ENCODE measurements around the gene PPP1R37. TPM values are rescaled to one million over a fixed set of nuclear protein-coding genes. Genes with fewer than 3 reads are reported as not detected.

PPP1R37 gene
- total and polyA plus RNA-seq, 2 donors (not counting 3 experiments of a cell fraction or from before 2014, with no cell fraction given) = 16.2 to 27.1 TPM

GRCh38 chr19:45145270-45146189, 52.6 kb downstream of the PPP1R37 start:
- ChIA-PET CTCF (no interaction called here), POLR2A (no interaction called here)
- DNase-seq (ENCODE audit: low read depth, low spot score) = no peak
- dilution Hi-C loops (cut with MboI; ENCODE audit: extremely low pct_ligation_motif_present, low sequenced_read_pairs) (no loop called here), intact Hi-C loops (cut with micrococcal nuclease) (no loop called here)
- no peaks in the 10 kb centered on the region for H4K20me1 ChIP-seq (replicated peaks; ENCODE audit: control insufficient read depth, extremely low read depth, insufficient read depth, low read length)
- H3K36me3 ChIP-seq (ENCODE audit: control insufficient read depth in 2 of 2, extremely low read depth in 1 of 2, insufficient read depth in 2 of 2, low read length in 2 of 2) = peaks cover 2 to 17% of the 10 kb centered on the region in 2 experiments
- no peak overlapping the region for H3K4me2 ChIP-seq (ENCODE audit: insufficient read depth, low read length)
- no peak for FAIRE-seq
- H3K4me3 ChIP-seq (replicated peaks in 1 of 3; ENCODE audit: insufficient read depth in 1 of 3, low read depth in 1 of 3, low read length in 3 of 3) = no peak overlapping the region
- H3K27ac ChIP-seq (ENCODE audit: insufficient read depth, low read depth, low read length) = no peak overlapping the region
- no peak overlapping the region for H3K9ac ChIP-seq (replicated peaks; ENCODE audit: extremely low read depth, insufficient read depth, low read length)
- no TSS peak for BruUV-seq (replicated peaks)
- H2AFZ ChIP-seq (ENCODE audit: low read depth, low read length) = no peak overlapping the region
- no peaks in the 10 kb centered on the region for H3K79me2 ChIP-seq (ENCODE audit: control insufficient read depth, insufficient read depth, low read length)
- no peaks in the 10 kb centered on the region for H3K4me1 ChIP-seq (ENCODE audit: control insufficient read depth, extremely low read depth, insufficient read depth, low read length)
- no peak for TF ChIP-seq POLR2A (IDR thresholded peaks at IDR 0.05; ENCODE audit: low read depth, low read length)
- TF ChIP-seq POLR2AphosphoS5 (IDR thresholded peaks at IDR 0.05; ENCODE audit: insufficient read depth, low read depth, low read length) = no peak
- no peak for TF ChIP-seq FOS (IDR thresholded peaks at IDR 0.05; ENCODE audit: borderline replicate concordance, insufficient read depth, low read length)
- TF ChIP-seq MYC (IDR thresholded peaks at IDR 0.05; ENCODE audit: low read depth, low read length) = no peak
- TF ChIP-seq GATA2 (IDR thresholded peaks at IDR 0.05; ENCODE audit: insufficient read depth, insufficient read length, low read depth, low read length) = no peak
- TF ChIP-seq MAX (IDR thresholded peaks at IDR 0.05; ENCODE audit: insufficient read depth, insufficient read length) = no peak
- TF ChIP-seq CTCF (IDR thresholded peaks at IDR 0.05; ENCODE audit: extremely low read depth in 1 of 2, insufficient read depth in 1 of 2, low read depth in 1 of 2, low read length in 2 of 2) = no peak
- TF ChIP-seq EZH2 (IDR thresholded peaks at IDR 0.05; ENCODE audit: borderline replicate concordance, low read depth, low read length, severe bottlenecking) = no peak
- no peak for TF ChIP-seq JUN (IDR thresholded peaks at IDR 0.05; ENCODE audit: borderline replicate concordance, insufficient read depth, insufficient read length, low read depth)
- H3K27me3 ChIP-seq (ENCODE audit: control insufficient read depth in 2 of 2, insufficient read depth in 2 of 2, low read length in 2 of 2) = no peaks in the 10 kb centered on the region
- H3K9me3 ChIP-seq (replicated peaks; ENCODE audit: control insufficient read depth, insufficient read depth, low read length) = no peaks in the 10 kb centered on the region
- H3K9me1 ChIP-seq (replicated peaks; ENCODE audit: control insufficient read depth, extremely low read depth, insufficient read depth, low read length) = no peaks in the 10 kb centered on the region

Data from endothelial cell of umbilical vein (primary cell).